Heart right ventricle (tissue), 16 donors: Measurements from ENCODE around the gene RALA. TPM values are rescaled to one million over a fixed set of nuclear protein-coding genes. Genes with fewer than 3 reads are reported as not detected.
A peak's percentile ranks its signal among the peaks of the same experiment; 100 is the strongest.

Source experiments
- ATAC-seq, 8 donors: fragments of 200-7000 bp; cut with Tn5 transposase; one replicate each; pipeline ENCODE4 v1.9.1; 2020; ENCODE audit warnings: mild to moderate bottlenecking in 8 of 8, moderate library complexity in 8 of 8, moderate number of reproducible peaks in 1 of 8
- DNase-seq, 2 donors: peaks; one replicate each; pipeline ENCODE4 v3.0.0-alpha.2; 2020
- H3K27ac ChIP-seq, 10 donors: fragments of 200-600 bp; sonication (generic) in 2 of 10; one replicate each; pipeline versions ENCODE4 v1.5.0 to v1.8.0; 2020 to 2022; ENCODE audit warnings: mild to moderate bottlenecking in 3 of 10
- H3K27me3 ChIP-seq, 7 donors: fragments of 200-600 bp; one replicate each; pipeline ENCODE4 v1.8.0; 2021 to 2022; ENCODE audit warnings: mild to moderate bottlenecking in 2 of 7
- H3K36me3 ChIP-seq, 9 donors: fragments of 200-600 bp; sonication (generic) in 1 of 9; one replicate each; pipeline versions ENCODE4 v1.5.0 to v1.8.0; 2020 to 2022; ENCODE audit warnings: mild to moderate bottlenecking in 2 of 9
- H3K4me1 ChIP-seq, 9 donors: fragments of 200-600 bp; sonication (generic) in 1 of 9; one replicate each; pipeline versions ENCODE4 v1.5.0 to v1.8.0; 2020 to 2022; ENCODE audit warnings: mild to moderate bottlenecking in 4 of 9
- H3K4me3 ChIP-seq, 10 donors: fragments of 200-600 bp; sonication (generic) in 2 of 10; one replicate each; pipeline versions ENCODE4 v1.5.0 to v1.8.0; 2020 to 2022; ENCODE audit warnings: mild to moderate bottlenecking in 7 of 10, moderate library complexity in 2 of 10
- H3K9me3 ChIP-seq, 11 donors: fragments of 200-600 bp in 10 of 11; sonication (generic) in 2 of 11; one replicate each; pipeline versions ENCODE4 v1.5.0 to v1.8.0; 2013 to 2022; ENCODE audit warnings: mild to moderate bottlenecking in 2 of 11, control low read depth in 1 of 11, moderate library complexity in 1 of 11
- CTCF ChIP-seq, 9 donors: fragments of 200-600 bp; sonication (generic) in 2 of 9; IDR thresholded peaks; one replicate each; pipeline versions ENCODE4 v1.5.0 to v1.8.0; 2021 to 2022; ENCODE audit warnings: antibody characterized with exemption in 9 of 9, mild to moderate bottlenecking in 5 of 9, moderate library complexity in 1 of 9
- WGBS, 2 donors: extraction: QIAGEN DNeasy Blood & Tissue Kit; methylation state at CpG; one replicate each; pipeline ENCODE4 v1.1.7; 2013; ENCODE audit warnings: inconsistent platforms in 1 of 2; 5-methylcytosine and 5-hydroxymethylcytosine counted together
- intact Hi-C, 10 donors: fragments of 100-400 bp; cut with DNase I; formaldehyde crosslinking; loops; one replicate each; pipeline versions ENCODE4 v1.11.1 to v1.14.2; 2022
- polyA plus RNA-seq, 2 donors: library from polyadenylated mRNA; stranded (reverse); fragments of 200-250 nt; gene quantifications; one replicate each; pipeline ENCODE4 v1.2.3, GENCODE V29; 2013
- total RNA-seq, 10 donors: library from RNA; stranded (reverse); fragmentation: NEBNext Ultra II Directional in 3 of 10; extraction: Animal tissue kit (Norgen Biotek cat#: 25700) in 3 of 10; gene quantifications; one replicate each; pipeline versions ENCODE4 v1.2.1 to v1.2.4, GENCODE V29; 2021 to 2023
- donor health status: Arrhythmogenic right ventricular cardiomyopathy.
- donor health status: ischemic (EF 13 %, LVEDD 7.1; RV severe dilation, severe dysfunction).
- donor health status: healthy with polysubstance abuse.
- donor health status: DM: no; HTN: yes; CAD: no.
- donor health status: DM: no; HTN: no; CAD: no.
- donor health status: ischemic (EF 25% LVEDD 6.9; RV normal size, moderate dysfunction).
- donor health status: ischemic (EF 25% LVEDD 5.7; RV mildly dilated, moderate dysfunction).
- donor health status: healthy.
- donor health status: DM: yes; HTN: yes; CAD: no.
- donor health status: Ischemic cardiomyopathy.
- donor health status: ischemic (EF 35%, LVEDD 5.7; RV mildly dilated, moderate dysfunction).
- donor health status: nonischemic (EF 11% LVEDD 7.7; RV severe dilation, severe dysfunction).
- donor health status: DM: yes; HTN: yes; CAD: no.
- donor health status: PGD.
- donor health status: ischemic (EF 29% LVEDD 5.4; RV normal size, mild dysfunction).
- donor health status: nonischemic (EF 23%, LVEDD 6.1; RV moderate dilation, normal function).

RALA gene
- total and polyA plus RNA-seq, 12 donors, result 15.2 to 32.7 (median 21.6) TPM

DNA sequence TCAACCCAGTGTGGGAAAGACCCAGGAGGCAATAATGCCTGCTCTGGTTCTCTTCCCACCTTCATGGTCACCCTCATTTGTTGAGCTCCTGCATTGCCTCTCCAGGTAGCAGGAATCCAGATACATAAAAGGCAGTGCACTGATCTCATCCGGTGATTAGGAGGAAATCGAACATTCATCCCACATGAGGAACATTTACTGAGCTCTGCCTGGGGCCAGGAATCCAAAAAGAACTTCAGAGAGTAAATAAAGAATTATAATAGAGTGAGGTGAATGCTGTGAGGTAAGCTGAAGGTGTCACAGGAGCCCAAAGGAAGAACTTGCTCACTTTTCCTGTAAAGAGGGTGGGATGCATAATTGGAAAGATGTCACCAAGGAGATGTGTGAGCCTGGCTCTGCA is 121.2 kb downstream of the RALA start:
- no peaks in the 10 kb centered on the region for H3K27me3 ChIP-seq
- no peak overlapping the region for H3K4me3 ChIP-seq
- intact Hi-C loops, result loop anchor here in 2 of 10 donors (5.0 kb wide), 2 partner anchors 152 to 162 kb away; no protein-coding TSS in a partner anchor
- H3K36me3 ChIP-seq, result no peaks in the 10 kb centered on the region
- no peak for TF ChIP-seq CTCF (IDR thresholded peaks at IDR 0.05)
- peaks cover 0 to 15% (median 0%) of the 10 kb centered on the region in 9 donors for H3K4me1 ChIP-seq
- ATAC-seq, result no peak
- WGBS, 2 donors, result 89 to 96% methylated on average over 2 of the region's 2 CpGs
- no peak overlapping the region for H3K27ac ChIP-seq
- H3K9me3 ChIP-seq, result no peaks in the 10 kb centered on the region
- DNase-seq, result no peak

- DNase-seq, result no peak
- peak in 2 of 8 donors; percentile 13 to 19 for ATAC-seq
- TF ChIP-seq CTCF (IDR thresholded peaks at IDR 0.05), result no peak
- Histone ChIP-seq H3K4me3 (no peak overlapping the region), H3K9me3 (no peaks in the 10 kb centered on the region), H3K27ac (no peak overlapping the region), H3K27me3 (no peaks in the 10 kb centered on the region), H3K4me1 (peaks cover 0 to 15% (median 0%) of the 10 kb centered on the region in 9 donors), H3K36me3 (no peaks in the 10 kb centered on the region)
- 46 to 55% methylated on average over 4 of the region's 4 CpGs for WGBS, 2 donors
- intact Hi-C loops, result loop anchor here in 2 of 10 donors (5.0 kb wide), 1 partner anchor 163 kb away; no protein-coding TSS in a partner anchor
These were observed 121.9 kb downstream of the RALA start for GRCh38 chr7:39745320-39745719.

DNA sequence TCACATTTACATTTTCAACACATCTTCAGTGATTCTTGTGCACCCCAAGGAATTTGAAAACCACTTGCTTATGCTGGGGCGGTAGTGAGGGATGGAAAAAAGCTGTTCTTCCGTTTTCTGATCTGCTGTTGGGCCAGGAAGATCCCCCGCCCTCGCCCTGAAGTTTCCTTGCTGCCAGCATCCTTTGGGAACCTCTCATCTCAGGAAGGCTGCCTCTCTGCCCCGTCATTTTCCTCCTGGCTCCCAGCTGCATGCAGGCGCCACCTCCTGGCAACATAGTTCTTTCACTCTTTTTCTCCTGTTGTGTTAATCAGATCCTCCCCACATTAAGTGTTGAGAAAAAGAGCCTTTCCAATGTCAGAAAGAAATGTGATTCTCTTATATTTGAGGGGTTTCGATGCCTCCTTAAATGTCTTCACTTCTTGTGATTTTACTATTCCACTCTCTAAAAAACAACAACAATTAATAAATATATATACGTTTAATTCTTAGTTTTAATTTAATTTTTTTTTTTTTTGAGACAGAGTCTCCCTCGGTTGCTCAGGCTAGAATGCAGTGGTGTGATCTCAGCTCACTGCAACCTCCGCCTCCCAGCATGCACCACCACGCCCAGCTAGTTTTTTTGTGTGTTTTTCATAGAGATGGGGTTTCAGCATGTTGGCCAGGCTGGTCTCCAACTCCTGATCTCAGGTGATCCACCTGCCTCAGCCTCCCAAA is 122.9 kb downstream of the RALA start:
- ATAC-seq, result peak; percentile 64 to 94 (median 84)
- no peaks in the 10 kb centered on the region for H3K36me3 ChIP-seq
- H3K27ac ChIP-seq, result no peak overlapping the region
- no peak overlapping the region for H3K4me3 ChIP-seq
- no peaks in the 10 kb centered on the region for H3K27me3 ChIP-seq
- peak; percentile 61 to 85 for DNase-seq
- no peaks in the 10 kb centered on the region for H3K9me3 ChIP-seq
- intact Hi-C loops, result loop anchor here in 9 of 10 donors (1.0 to 5.0 kb wide), 3 partner anchors 164 to 166 kb away; no protein-coding TSS in a partner anchor
- peak; percentile 58 to 89 (median 82) for TF ChIP-seq CTCF (IDR thresholded peaks at IDR 0.05)
- WGBS, 2 donors, result 19 to 21% methylated on average over 11 of the region's 11 CpGs
- H3K4me1 ChIP-seq, result peaks cover 0 to 15% (median 0%) of the 10 kb centered on the region in 9 donors

GRCh38 chr7:39749177-39749576 is 125.8 kb downstream of the RALA start:
- whole genome bisulfite sequencing, 2 donors, result 80 to 83% methylated on average over 1 of the region's 1 CpG
- peaks cover 0 to 10% (median 0%) of the 10 kb centered on the region in 9 donors for H3K4me1 ChIP-seq
- DNase-seq (no peak), ATAC-seq (no peak)
- H3K9me3 ChIP-seq, result no peaks in the 10 kb centered on the region
- no peaks in the 10 kb centered on the region for H3K27me3 ChIP-seq
- no peak overlapping the region for H3K4me3 ChIP-seq
- no peaks in the 10 kb centered on the region for H3K36me3 ChIP-seq
- intact Hi-C loops, result loop anchor here in 2 of 10 donors (5.0 kb wide), 1 partner anchor 167 kb away; no protein-coding TSS in a partner anchor
- no peak overlapping the region for H3K27ac ChIP-seq
- TF ChIP-seq CTCF (IDR thresholded peaks at IDR 0.05), result no peak
